ENCODE measurements around the gene ALDH3B1.

DNA sequence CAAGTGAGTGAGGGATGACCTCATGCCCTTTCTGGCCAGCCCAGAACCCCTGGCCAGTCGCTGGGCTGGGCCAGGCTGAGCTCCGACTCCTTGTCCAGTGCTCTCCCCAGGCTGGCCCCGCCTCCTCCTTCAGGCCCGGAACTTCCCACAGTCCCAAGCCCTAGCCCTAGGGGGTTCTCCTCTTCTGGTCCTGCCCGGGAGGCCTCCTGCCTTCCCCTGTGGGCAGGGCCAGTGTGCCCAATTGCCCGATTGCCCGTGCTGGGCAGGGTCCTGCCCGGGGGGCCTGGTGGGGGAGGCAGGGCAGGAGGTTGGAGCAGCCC is 32.9 kb downstream of the ALDH3B1 start:
- TF ChIP-seq, protein P1, sequence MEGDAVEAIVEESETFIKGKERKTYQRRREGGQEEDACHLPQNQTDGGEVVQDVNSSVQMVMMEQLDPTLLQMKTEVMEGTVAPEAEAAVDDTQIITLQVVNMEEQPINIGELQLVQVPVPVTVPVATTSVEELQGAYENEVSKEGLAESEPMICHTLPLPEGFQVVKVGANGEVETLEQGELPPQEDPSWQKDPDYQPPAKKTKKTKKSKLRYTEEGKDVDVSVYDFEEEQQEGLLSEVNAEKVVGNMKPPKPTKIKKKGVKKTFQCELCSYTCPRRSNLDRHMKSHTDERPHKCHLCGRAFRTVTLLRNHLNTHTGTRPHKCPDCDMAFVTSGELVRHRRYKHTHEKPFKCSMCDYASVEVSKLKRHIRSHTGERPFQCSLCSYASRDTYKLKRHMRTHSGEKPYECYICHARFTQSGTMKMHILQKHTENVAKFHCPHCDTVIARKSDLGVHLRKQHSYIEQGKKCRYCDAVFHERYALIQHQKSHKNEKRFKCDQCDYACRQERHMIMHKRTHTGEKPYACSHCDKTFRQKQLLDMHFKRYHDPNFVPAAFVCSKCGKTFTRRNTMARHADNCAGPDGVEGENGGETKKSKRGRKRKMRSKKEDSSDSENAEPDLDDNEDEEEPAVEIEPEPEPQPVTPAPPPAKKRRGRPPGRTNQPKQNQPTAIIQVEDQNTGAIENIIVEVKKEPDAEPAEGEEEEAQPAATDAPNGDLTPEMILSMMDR (IDR thresholded peaks at IDR 0.05; ENCODE audit: insufficient read depth, low read depth, low read length), result no peak
- TF ChIP-seq EZH2 (IDR thresholded peaks at IDR 0.05; ENCODE audit: insufficient read depth, low read length), result no peak
